ENCODE measurements around the gene COMMD7.

Gene COMMD7

DNA sequence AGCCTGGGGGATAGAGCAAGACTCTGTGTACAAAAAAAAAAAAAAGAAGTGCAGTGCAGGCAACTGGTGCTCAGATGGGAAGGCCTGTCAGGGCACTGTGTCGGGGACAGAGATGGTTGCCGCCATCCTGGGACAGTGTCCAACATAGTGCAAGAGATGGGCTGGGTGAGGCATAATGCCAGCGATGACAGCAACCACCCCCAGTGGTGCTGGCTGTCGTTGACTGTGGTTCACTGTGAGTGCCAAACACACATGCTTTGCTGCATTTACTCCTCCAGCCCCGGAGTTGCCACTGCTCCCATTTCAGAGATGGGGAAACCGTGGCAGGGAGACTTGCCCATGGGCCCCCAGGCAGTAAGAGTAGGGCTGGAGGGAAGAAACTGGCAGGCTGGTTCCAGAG lies 64.3 kb downstream of the COMMD7 start:
- H3K9ac ChIP-seq (ENCODE audit: low read length): no peak overlapping the region
- no peak overlapping the region for H3K27ac ChIP-seq (ENCODE audit: low read depth, low read length)
- H3K79me1 ChIP-seq (ENCODE audit: low read length): no peaks in the 10 kb centered on the region
- no peak overlapping the region for H3K4me3 ChIP-seq (ENCODE audit: low read length)
- peak overlapping the region; percentile 5 for H3K56ac ChIP-seq (ENCODE audit: low read length)
- no peak overlapping the region for H2AK5ac ChIP-seq (ENCODE audit: low read length)
- no peak overlapping the region for H2BK5ac ChIP-seq (ENCODE audit: low read length)
- H3K79me2 ChIP-seq (ENCODE audit: control insufficient read depth, insufficient read depth, low read length): no peaks in the 10 kb centered on the region
- H2BK120ac ChIP-seq (ENCODE audit: low read depth, low read length): no peak overlapping the region
- H3K4me1 ChIP-seq (ENCODE audit: control insufficient read depth, low read depth, low read length): peaks cover 8% of the 10 kb centered on the region
- H3K23ac ChIP-seq (ENCODE audit: low read length): no peak overlapping the region
- H3K27me3 ChIP-seq (ENCODE audit: insufficient read depth, low read length, poor library complexity): no peaks in the 10 kb centered on the region
- H3K36me3 ChIP-seq (ENCODE audit: control insufficient read depth, insufficient read depth, low read length): no peaks in the 10 kb centered on the region
- H4K5ac ChIP-seq (ENCODE audit: low read length): no peak overlapping the region
- H3K4ac ChIP-seq (ENCODE audit: low read depth, low read length): no peak overlapping the region
- H3K4me2 ChIP-seq (ENCODE audit: low read length): no peak overlapping the region
- H3K18ac ChIP-seq (ENCODE audit: low read length): no peak overlapping the region
- no peak for DNase-seq
- no peak overlapping the region for H4K8ac ChIP-seq (ENCODE audit: low read depth, low read length)
- no CpG with 5 or more reads among the region's 6 CpGs for WGBS (ENCODE audit: extremely low coverage, insufficient coverage, low lambda C conversion rate)
- no peak overlapping the region for H2BK15ac ChIP-seq (replicated peaks; ENCODE audit: low read depth)

DNA sequence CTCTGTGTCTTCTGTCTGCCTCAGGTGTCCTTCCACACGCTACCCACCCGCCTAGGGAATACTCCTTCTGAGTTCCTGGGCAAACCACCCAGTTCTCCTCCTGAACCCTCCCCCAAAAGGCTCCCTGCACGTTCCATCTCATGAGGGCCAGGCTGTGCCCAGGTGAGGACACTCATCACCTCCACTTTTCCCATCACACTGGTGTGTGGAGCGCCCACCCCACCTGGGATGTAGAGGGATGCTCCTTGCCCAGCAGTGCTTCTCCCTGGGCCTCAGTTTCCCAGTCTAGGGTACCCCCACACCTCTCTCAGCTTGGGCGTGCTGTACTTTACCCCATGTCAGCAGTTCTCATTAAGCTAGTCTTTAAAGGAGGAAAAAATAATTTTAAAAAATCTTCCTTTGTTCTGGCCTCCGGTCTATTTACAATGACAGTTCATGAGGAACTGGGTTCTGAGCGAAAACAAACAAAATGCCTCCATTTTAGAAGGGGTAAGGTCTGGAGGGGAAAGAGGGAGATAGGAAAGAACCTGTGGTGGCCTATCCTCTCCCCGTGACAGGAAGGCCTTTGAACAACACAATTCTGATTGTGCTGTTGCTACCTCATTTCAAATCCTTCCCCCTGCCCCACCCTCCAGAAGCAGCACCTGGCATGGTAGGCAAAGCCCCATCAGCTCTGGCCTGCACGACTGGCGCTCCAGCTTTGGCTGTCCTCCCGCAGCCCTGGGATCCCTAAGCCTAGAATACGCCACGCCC lies 67.9 kb downstream of the COMMD7 start:
- H2BK15ac ChIP-seq (replicated peaks; ENCODE audit: low read depth): no peak overlapping the region
- H2BK120ac ChIP-seq (ENCODE audit: low read depth, low read length): no peak overlapping the region
- H3K79me2 ChIP-seq (ENCODE audit: control insufficient read depth, insufficient read depth, low read length): no peaks in the 10 kb centered on the region
- H3K27ac ChIP-seq (ENCODE audit: low read depth, low read length): no peak overlapping the region
- WGBS (ENCODE audit: extremely low coverage, insufficient coverage, low lambda C conversion rate): no CpG with 5 or more reads among the region's 13 CpGs
- no peak overlapping the region for H4K5ac ChIP-seq (ENCODE audit: low read length)
- no peak overlapping the region for H3K4ac ChIP-seq (ENCODE audit: low read depth, low read length)
- H3K18ac ChIP-seq (ENCODE audit: low read length): no peak overlapping the region
- H2AK5ac ChIP-seq (ENCODE audit: low read length): peak overlapping the region; percentile 65
- H3K4me1 ChIP-seq (ENCODE audit: control insufficient read depth, low read depth, low read length): peaks cover 1% of the 10 kb centered on the region
- H3K36me3 ChIP-seq (ENCODE audit: control insufficient read depth, insufficient read depth, low read length): no peaks in the 10 kb centered on the region
- H2BK5ac ChIP-seq (ENCODE audit: low read length): no peak overlapping the region
- peak overlapping the region; percentile 56 for H3K56ac ChIP-seq (ENCODE audit: low read length)
- no peak for DNase-seq
- H3K23ac ChIP-seq (ENCODE audit: low read length): no peak overlapping the region
- no peak overlapping the region for H4K8ac ChIP-seq (ENCODE audit: low read depth, low read length)
- H3K9ac ChIP-seq (ENCODE audit: low read length): no peak overlapping the region
- H3K4me3 ChIP-seq (ENCODE audit: low read length): no peak overlapping the region
- no peak overlapping the region for H3K4me2 ChIP-seq (ENCODE audit: low read length)
- no peaks in the 10 kb centered on the region for H3K79me1 ChIP-seq (ENCODE audit: low read length)
- no peaks in the 10 kb centered on the region for H3K27me3 ChIP-seq (ENCODE audit: insufficient read depth, low read length, poor library complexity)

DNA sequence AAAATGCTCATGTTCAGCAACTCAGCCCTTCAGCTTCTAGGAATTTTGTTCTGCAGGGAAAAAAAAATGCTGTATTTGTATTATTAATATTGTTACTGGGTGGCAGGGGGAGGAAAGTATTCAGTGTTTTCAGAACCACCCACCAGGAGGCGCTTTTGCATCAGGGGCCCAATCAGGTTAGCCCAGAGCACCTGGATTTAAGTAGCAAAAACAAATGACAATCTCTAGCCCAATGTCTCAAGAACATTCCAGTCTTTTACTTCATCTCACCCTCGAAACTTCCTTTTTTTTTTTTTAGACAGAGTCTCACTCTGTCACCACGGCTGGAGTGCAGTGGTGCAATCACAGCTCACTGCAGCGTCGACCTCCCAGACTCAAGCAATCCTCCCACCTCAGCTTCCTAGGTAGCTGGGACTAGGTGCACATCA lies 68.9 kb downstream of the COMMD7 start:
- H3K79me1 ChIP-seq (ENCODE audit: low read length): no peaks in the 10 kb centered on the region
- H3K9ac ChIP-seq (ENCODE audit: low read length): no peak overlapping the region
- no peak overlapping the region for H2BK15ac ChIP-seq (replicated peaks; ENCODE audit: low read depth)
- H4K5ac ChIP-seq (ENCODE audit: low read length): no peak overlapping the region
- no peaks in the 10 kb centered on the region for H3K4me1 ChIP-seq (ENCODE audit: control insufficient read depth, low read depth, low read length)
- no peaks in the 10 kb centered on the region for H3K79me2 ChIP-seq (ENCODE audit: control insufficient read depth, insufficient read depth, low read length)
- WGBS (ENCODE audit: extremely low coverage, insufficient coverage, low lambda C conversion rate): no CpG with 5 or more reads among the region's 5 CpGs
- no peak overlapping the region for H2AK5ac ChIP-seq (ENCODE audit: low read length)
- H3K36me3 ChIP-seq (ENCODE audit: control insufficient read depth, insufficient read depth, low read length): no peaks in the 10 kb centered on the region
- H2BK120ac ChIP-seq (ENCODE audit: low read depth, low read length): no peak overlapping the region
- DNase-seq: peak; percentile 61
- peak overlapping the region; percentile 28 for H3K56ac ChIP-seq (ENCODE audit: low read length)
- H3K27ac ChIP-seq (ENCODE audit: low read depth, low read length): no peak overlapping the region
- H3K4me3 ChIP-seq (ENCODE audit: low read length): no peak overlapping the region
- no peak overlapping the region for H3K4me2 ChIP-seq (ENCODE audit: low read length)
- no peak overlapping the region for H4K8ac ChIP-seq (ENCODE audit: low read depth, low read length)
- no peak overlapping the region for H3K4ac ChIP-seq (ENCODE audit: low read depth, low read length)
- no peak overlapping the region for H3K23ac ChIP-seq (ENCODE audit: low read length)
- no peak overlapping the region for H2BK5ac ChIP-seq (ENCODE audit: low read length)
- H3K18ac ChIP-seq (ENCODE audit: low read length): no peak overlapping the region
- no peaks in the 10 kb centered on the region for H3K27me3 ChIP-seq (ENCODE audit: insufficient read depth, low read length, poor library complexity)

- Histone ChIP-seq H3K23ac (ENCODE audit: low read length) (no peak overlapping the region), H4K5ac (ENCODE audit: low read length) (no peak overlapping the region), H2BK120ac (ENCODE audit: low read depth, low read length) (no peak overlapping the region), H3K4me3 (ENCODE audit: low read length) (no peak overlapping the region), H3K4me2 (ENCODE audit: low read length) (no peak overlapping the region), H3K18ac (ENCODE audit: low read length) (peak overlapping the region; percentile 64), H2BK5ac (ENCODE audit: low read length) (no peak overlapping the region), H3K27me3 (ENCODE audit: insufficient read depth, low read length, poor library complexity) (no peaks in the 10 kb centered on the region), H3K56ac (ENCODE audit: low read length) (peak overlapping the region; percentile 82), H3K36me3 (ENCODE audit: control insufficient read depth, insufficient read depth, low read length) (no peaks in the 10 kb centered on the region), H3K79me2 (ENCODE audit: control insufficient read depth, insufficient read depth, low read length) (no peaks in the 10 kb centered on the region), H4K8ac (ENCODE audit: low read depth, low read length) (no peak overlapping the region), H3K27ac (ENCODE audit: low read depth, low read length) (no peak overlapping the region), H2BK15ac (replicated peaks; ENCODE audit: low read depth) (no peak overlapping the region), H3K79me1 (ENCODE audit: low read length) (no peaks in the 10 kb centered on the region), H3K4ac (ENCODE audit: low read depth, low read length) (no peak overlapping the region), H3K4me1 (ENCODE audit: control insufficient read depth, low read depth, low read length) (no peaks in the 10 kb centered on the region), H3K9ac (ENCODE audit: low read length) (peak overlapping the region; percentile 3), H2AK5ac (ENCODE audit: low read length) (no peak overlapping the region)
- no peak for DNase-seq
- WGBS (ENCODE audit: extremely low coverage, insufficient coverage, low lambda C conversion rate): no CpG with 5 or more reads among the region's 22 CpGs
These were observed 70.0 kb downstream of the COMMD7 start for GRCh38 chr20:32672982-32673851.

GRCh38 chr20:32672394-32672981 lies 70.8 kb downstream of the COMMD7 start:
- Histone ChIP-seq H3K4me2 (ENCODE audit: low read length) (no peak overlapping the region), H3K23ac (ENCODE audit: low read length) (no peak overlapping the region), H2AK5ac (ENCODE audit: low read length) (no peak overlapping the region), H3K18ac (ENCODE audit: low read length) (peak overlapping the region; percentile 64), H3K79me2 (ENCODE audit: control insufficient read depth, insufficient read depth, low read length) (no peaks in the 10 kb centered on the region), H3K36me3 (ENCODE audit: control insufficient read depth, insufficient read depth, low read length) (no peaks in the 10 kb centered on the region), H3K4ac (ENCODE audit: low read depth, low read length) (no peak overlapping the region), H3K56ac (ENCODE audit: low read length) (peak overlapping the region; percentile 82), H2BK5ac (ENCODE audit: low read length) (no peak overlapping the region), H3K4me1 (ENCODE audit: control insufficient read depth, low read depth, low read length) (no peaks in the 10 kb centered on the region), H4K5ac (ENCODE audit: low read length) (no peak overlapping the region), H4K8ac (ENCODE audit: low read depth, low read length) (no peak overlapping the region), H3K79me1 (ENCODE audit: low read length) (no peaks in the 10 kb centered on the region), H2BK15ac (replicated peaks; ENCODE audit: low read depth) (no peak overlapping the region), H2BK120ac (ENCODE audit: low read depth, low read length) (no peak overlapping the region), H3K27ac (ENCODE audit: low read depth, low read length) (no peak overlapping the region), H3K27me3 (ENCODE audit: insufficient read depth, low read length, poor library complexity) (no peaks in the 10 kb centered on the region), H3K4me3 (ENCODE audit: low read length) (no peak overlapping the region), H3K9ac (ENCODE audit: low read length) (peak overlapping the region; percentile 0)
- peak; percentile 53 for DNase-seq
- no CpG with 5 or more reads among the region's 3 CpGs for WGBS (ENCODE audit: extremely low coverage, insufficient coverage, low lambda C conversion rate)

All from mesendoderm (in vitro differentiated cells).